Occipital lobe (tissue), 1 donor: ENCODE results near the gene OR2M2. TPM values are rescaled to one million over a fixed set of nuclear protein-coding genes. Genes with fewer than 3 reads are reported as not detected.

Source experiments
- total RNA-seq: library from RNA; depleted of rRNA; stranded (reverse); fragments of >200 nt; gene quantifications from one replicate; pipeline ENCODE4 v1.2.3, GENCODE V29; 2014

The OR2M2 gene
- total RNA-seq, 1 donor from 2014 or later = not detected

Other genes starting within 250 kb of the OR2M2 start
- 0.16 TPM for gene OR2AJ1, start 249.9 kb upstream of the OR2M2 start, total RNA-seq
- gene OR2L8, start 226.0 kb upstream of the OR2M2 start, total RNA-seq = 2.8 TPM
- gene OR2AK2, start 209.6 kb upstream of the OR2M2 start, total RNA-seq = 0.78 TPM
- 0.62 TPM for gene OR2L5, start 161.2 kb upstream of the OR2M2 start, total RNA-seq
- gene OR2L2, start 144.8 kb upstream of the OR2M2 start, total RNA-seq = 1.4 TPM
- gene OR2L3, start 128.0 kb upstream of the OR2M2 start, total RNA-seq = 1.2 TPM
- gene OR2L13, start 79.6 kb upstream of the OR2M2 start, total RNA-seq = 3.4 TPM
- gene OR2M5, start 29.7 kb upstream of the OR2M2 start, total RNA-seq = not detected
- 0.16 TPM for gene OR2M3, start 22.4 kb downstream of the OR2M2 start, total RNA-seq
- 0.31 TPM for gene OR2M4, start 56.6 kb downstream of the OR2M2 start, total RNA-seq
- not detected for gene OR2T33, start 103.2 kb downstream of the OR2M2 start, total RNA-seq
- not detected for gene OR2T12, start 128.6 kb downstream of the OR2M2 start, total RNA-seq
- not detected for gene OR2M7, start 149.7 kb downstream of the OR2M2 start, total RNA-seq
- gene OR14C36, start 174.0 kb downstream of the OR2M2 start, total RNA-seq = not detected
- gene OR2T4, start 186.8 kb downstream of the OR2M2 start, total RNA-seq = not detected
- 0.31 TPM for gene OR2T6, start 200.9 kb downstream of the OR2M2 start, total RNA-seq
- not detected for gene OR2T1, start 228.2 kb downstream of the OR2M2 start, total RNA-seq